IMR-90 (cell line): Measurements from ENCODE around the gene KCNIP3. TPM values are rescaled to one million over a fixed set of nuclear protein-coding genes. Genes with fewer than 3 reads are reported as not detected.

ENCODE experiments used
- ATAC-seq: fragments of 200-7000 bp; cut with Tn5 transposase; 2 replicates; pipeline ENCODE4 v1.9.1; 2020; ENCODE audit warnings: low read depth, mild to moderate bottlenecking, moderate library complexity
- Bru-seq: library from RNA; stranded (reverse); fragments of 400-500 nt; gene quantifications from one replicate; lab custom pipeline; 2021; lab: Mats Ljungman, UMichigan
- BruChase-seq, 2 experiments: library from RNA; stranded (reverse); fragments of 400-500 nt; gene quantifications; one replicate each; lab custom pipeline; 2021; lab: Mats Ljungman, UMichigan
- BruUV-seq: library from RNA; stranded (reverse); fragments of 400-500 nt; replicated peaks from 2 replicates; lab custom pipeline; 2021; lab: Mats Ljungman, UMichigan
- CTCF ChIA-PET: fragments of 300-600 bp; formaldehyde crosslinking; extraction: SDS; loops from one replicate; lab custom pipeline; 2021; ENCODE audit warnings: antibody characterized with exemption; lab: Yijun Ruan, JAX
- POLR2A ChIA-PET: fragments of 300-600 bp; sonication (Branson Sonifier 250); formaldehyde crosslinking; loops from one replicate; lab custom pipeline; 2022; ENCODE audit warnings: antibody characterized with exemption; ENCODE audit not compliant: unreplicated experiment; lab: Charles Lee
- DNase-seq: peaks from one replicate; pipeline ENCODE4 v3.0.0; 2013
- H2AFZ ChIP-seq: replicated peaks from 2 replicates; pipeline ENCODE3; 2013; ENCODE audit warnings: low read length, mild to moderate bottlenecking; ENCODE audit not compliant: poor library complexity
- H2AK5ac ChIP-seq: 2 replicates; pipeline ENCODE4 v1.6.1; 2013; ENCODE audit warnings: low read depth, low read length, inconsistent platforms
- H2AK9ac ChIP-seq: replicated peaks from 2 replicates; pipeline ENCODE3; 2013; ENCODE audit warnings: mild to moderate bottlenecking, low read depth, low read length, moderate library complexity; ENCODE audit not compliant: poor library complexity
- H2BK120ac ChIP-seq: 2 replicates; pipeline ENCODE4 v1.6.1; 2013; ENCODE audit warnings: low read depth, low read length, inconsistent platforms
- H2BK15ac ChIP-seq: 3 replicates; pipeline ENCODE4 v1.6.1; 2013; ENCODE audit warnings: low read depth, low read length, inconsistent platforms
- H2BK20ac ChIP-seq: 2 replicates; pipeline ENCODE4 v1.6.1; 2013; ENCODE audit warnings: low read depth, mild to moderate bottlenecking, inconsistent platforms, low read length, moderate library complexity
- H2BK5ac ChIP-seq: 2 replicates; pipeline ENCODE4 v1.6.1; 2013; ENCODE audit warnings: mild to moderate bottlenecking, low read depth, low read length, inconsistent platforms; ENCODE audit not compliant: poor library complexity, severe bottlenecking
- H3K14ac ChIP-seq: replicated peaks from 2 replicates; pipeline ENCODE4 v1.6.1; 2013; ENCODE audit warnings: low read depth, low read length, inconsistent platforms
- H3K18ac ChIP-seq: 2 replicates; pipeline ENCODE4 v1.6.1; 2013; ENCODE audit warnings: low read depth, low read length, control low read depth
- H3K23ac ChIP-seq: 2 replicates; pipeline ENCODE4 v1.6.1; 2013; ENCODE audit warnings: low read depth, low read length, inconsistent platforms
- H3K27ac ChIP-seq: 2 replicates; pipeline ENCODE4 v1.5.1; 2013; ENCODE audit warnings: mild to moderate bottlenecking, control low read depth, low read length; ENCODE audit not compliant: insufficient read depth
- H3K27me3 ChIP-seq: 2 replicates; pipeline ENCODE4 v1.6.1; 2013; ENCODE audit warnings: low read length; ENCODE audit not compliant: control insufficient read depth, insufficient read depth
- H3K36me3 ChIP-seq: 2 replicates; pipeline ENCODE4 v1.6.1; 2013; ENCODE audit warnings: low read length, mixed read lengths; ENCODE audit not compliant: control insufficient read depth, insufficient read depth
- H3K4ac ChIP-seq: 2 replicates; pipeline ENCODE4 v1.6.1; 2013; ENCODE audit warnings: low read depth, low read length, inconsistent platforms
- H3K4me1 ChIP-seq: 2 replicates; pipeline ENCODE4 v1.6.1; 2013; ENCODE audit warnings: low read length, mixed read lengths; ENCODE audit not compliant: control insufficient read depth, insufficient read depth
- H3K4me2 ChIP-seq: 2 replicates; pipeline ENCODE4 v1.6.1; 2013; ENCODE audit warnings: low read depth, mild to moderate bottlenecking, control low read depth, low read length, moderate library complexity
- H3K4me3 ChIP-seq: 2 replicates; pipeline ENCODE4 v1.5.1; 2013; ENCODE audit warnings: low read depth, mild to moderate bottlenecking, control low read depth, low read length, moderate library complexity; ENCODE audit not compliant: insufficient read depth
- H3K56ac ChIP-seq: 2 replicates; pipeline ENCODE4 v1.6.1; 2013; ENCODE audit warnings: low read length, inconsistent platforms; ENCODE audit not compliant: insufficient read depth; ENCODE audit errors: extremely low read depth
- H3K79me1 ChIP-seq, 2 experiments: 2 replicates each; pipeline ENCODE4 v1.6.1; 2013; ENCODE audit warnings: low read length in 2 of 2, inconsistent platforms in 1 of 2, low read depth in 1 of 2
- H3K9ac ChIP-seq: 2 replicates; pipeline ENCODE4 v1.6.1; 2013; ENCODE audit warnings: low read depth, low read length, control low read depth
- H3K9me1 ChIP-seq: 2 replicates; pipeline ENCODE4 v1.6.1; 2013; ENCODE audit warnings: low read length, inconsistent platforms; ENCODE audit not compliant: insufficient read depth
- H3K9me3 ChIP-seq: 2 replicates; pipeline ENCODE4 v1.6.1; 2013; ENCODE audit warnings: low read length; ENCODE audit not compliant: control insufficient read depth, insufficient read depth
- H4K20me1 ChIP-seq: 2 replicates; pipeline ENCODE4 v1.6.1; 2013; ENCODE audit warnings: low read length, inconsistent platforms; ENCODE audit not compliant: insufficient read depth
- H4K5ac ChIP-seq: 2 replicates; pipeline ENCODE4 v1.6.1; 2013; ENCODE audit warnings: mild to moderate bottlenecking, low read depth, low read length, control low read depth
- H4K8ac ChIP-seq, 2 experiments: 2 replicates each; pipeline ENCODE4 v1.6.1; 2013; ENCODE audit warnings: low read depth in 2 of 2, low read length in 2 of 2, control low read depth in 1 of 2, inconsistent platforms in 1 of 2
- H4K91ac ChIP-seq: 2 replicates; pipeline ENCODE4 v1.6.1; 2013; ENCODE audit warnings: low read depth, low read length, inconsistent platforms; ENCODE audit not compliant: insufficient read depth
- BHLHE40 ChIP-seq: fragments of 150-350 bp; IDR thresholded peaks from 2 replicates; pipeline ENCODE4 v1.6.1; 2016; ENCODE audit warnings: mild to moderate bottlenecking, low read depth, low read length
- CEBPB ChIP-seq: IDR thresholded peaks from 2 replicates; pipeline ENCODE4 v1.6.1; 2012; ENCODE audit warnings: low read depth, low read length, improper control_type of control experiment
- CHD1 ChIP-seq: IDR thresholded peaks from 2 replicates; pipeline ENCODE4 v1.6.1; 2012; ENCODE audit warnings: low read depth, low read length, improper control_type of control experiment
- CTCF ChIP-seq: conservative IDR thresholded peaks from 2 replicates; pipeline ENCODE4 v1.5.1; 2012; ENCODE audit warnings: mild to moderate bottlenecking, low read depth, low read length, improper control_type of control experiment
- ELK1 ChIP-seq: fragments of 150-350 bp; IDR thresholded peaks from 2 replicates; pipeline ENCODE4 v1.6.1; 2016; ENCODE audit warnings: low read depth, mild to moderate bottlenecking, low read length, moderate library complexity, borderline replicate concordance
- MAFK ChIP-seq: IDR thresholded peaks from 2 replicates; pipeline ENCODE4 v1.6.1; 2012; ENCODE audit warnings: low read depth, low read length, improper control_type of control experiment
- MXI1 ChIP-seq: IDR thresholded peaks from 2 replicates; pipeline ENCODE4 v1.6.1; 2012; ENCODE audit warnings: low read depth, mild to moderate bottlenecking, low read length, moderate library complexity, borderline replicate concordance
- NFE2L2 ChIP-seq: fragments of 150-350 bp; IDR thresholded peaks from 2 replicates; pipeline ENCODE4 v1.6.1; 2016; ENCODE audit warnings: low read depth, mild to moderate bottlenecking, low read length
- POLR2A ChIP-seq: IDR thresholded peaks from 2 replicates; pipeline ENCODE4 v1.6.1; 2012; ENCODE audit warnings: mild to moderate bottlenecking, low read depth, low read length
- RAD21 ChIP-seq: IDR thresholded peaks from 2 replicates; pipeline ENCODE4 v1.6.1; 2012; ENCODE audit warnings: low read length, improper control_type of control experiment
- RCOR1 ChIP-seq: IDR thresholded peaks from 2 replicates; pipeline ENCODE4 v1.6.1; 2012; ENCODE audit warnings: mild to moderate bottlenecking, low read length, improper control_type of control experiment; ENCODE audit not compliant: insufficient replicate concordance
- RFX5 ChIP-seq: IDR thresholded peaks from 2 replicates; pipeline ENCODE4 v1.8.0; 2012; ENCODE audit warnings: low read depth, mild to moderate bottlenecking, low read length, moderate library complexity
- SMC3 ChIP-seq: fragments of 150-350 bp; IDR thresholded peaks from 2 replicates; pipeline ENCODE4 v1.6.1; 2016; ENCODE audit warnings: low read depth, mild to moderate bottlenecking, antibody characterized with exemption, low read length, moderate library complexity
- USF2 ChIP-seq: fragments of 150-350 bp; IDR thresholded peaks from 2 replicates; pipeline ENCODE4 v1.6.1; 2017; ENCODE audit warnings: mild to moderate bottlenecking, antibody characterized with exemption, low read length, low read depth
- WGBS, 2 experiments: methylation state at CpG; one replicate each; pipeline versions ENCODE4 v1.1.5 to v1.1.7; 2013; ENCODE audit warnings: missing lambda C conversion rate in 2 of 2; ENCODE audit not compliant: insufficient read length in 1 of 2; ENCODE audit errors: extremely low coverage in 2 of 2; 5-methylcytosine and 5-hydroxymethylcytosine counted together
- dilution Hi-C: fragments of 300-500 bp; cut with HindIII; formaldehyde crosslinking; loops from one replicate; pipeline ENCODE4 v1.14.3; 2018; ENCODE audit warnings: low sequenced_read_pairs; ENCODE audit not compliant: unreplicated experiment
- in situ Hi-C: fragments of 300-500 bp; cut with MboI; formaldehyde crosslinking; loops from 3 replicates; pipeline ENCODE4 v1.14.3; 2019; ENCODE audit warnings: low sequenced_read_pairs, inconsistent platforms, mixed read lengths
- intact Hi-C: fragments of 100-400 bp; cut with micrococcal nuclease; formaldehyde crosslinking; loops from 2 replicates; pipeline ENCODE4 v1.10.0; 2022
- long read RNA-seq: library from polyadenylated mRNA; unstranded; transcript quantifications from one replicate; pipeline ENCODE4 v2.0.0, GENCODE V29; 2021; ENCODE audit not compliant: unreplicated experiment
- polyA plus RNA-seq, 3 experiments: library from polyadenylated mRNA; depleted of rRNA; stranded (reverse); fragments of >200 nt; gene quantifications; 2 replicates each; pipeline ENCODE4 v1.2.3, GENCODE V29; 2012; ENCODE audit warnings: low replicate concordance in 1 of 3
- total RNA-seq: library from RNA; depleted of rRNA; stranded (reverse); fragments of >200 nt; gene quantifications from 2 replicates; pipeline ENCODE4 v1.2.3, GENCODE V29; 2012; rRNA removed

The KCNIP3 gene
- 0.72 and 0.83 TPM in 2 replicates for total RNA-seq
- 1.4 TPM in 2 replicates for polyA plus RNA-seq (2012; rRNA removed)
- polyA plus RNA-seq (2012; cell fraction: cytosol; rRNA removed): 0.53 and 1.3 TPM in 2 replicates
- polyA plus RNA-seq (2012; cell fraction: nucleus; rRNA removed; ENCODE audit: low replicate concordance): 1.5 and 3.2 TPM in 2 replicates
- Bru-seq, nascent RNA: percentile 23 among the genes with signal in this experiment
- BruChase-seq, experiment 1, labeled RNA remaining after a 6-hour chase: percentile 24 among the genes with signal in this experiment
- percentile 34 among the genes with signal in this experiment for BruChase-seq, experiment 2, labeled RNA remaining after a 2-hour chase
- long read RNA-seq, partial matches to known transcripts: 0 of 1 reads
- long read RNA-seq, other reads (novel, unspliced or antisense): 0 of 1 reads

- POLR2A ChIA-PET: no interaction called here
- 6% methylated on average over 7 of the region's 13 CpGs; no CpG with 5 or more reads in 1 of the 2 experiments for WGBS, 2 experiments
- Histone ChIP-seq H3K9me1 (no peaks in the 10 kb centered on the region), H3K27ac (no peak within 1 kb of the TSS), H2AK9ac (no peak within 1 kb of the TSS), H2BK5ac (no peak within 1 kb of the TSS), H2BK20ac (no peak within 1 kb of the TSS), H3K23ac (no peak within 1 kb of the TSS), H4K5ac (no peak within 1 kb of the TSS), H4K91ac (no peak within 1 kb of the TSS), H2BK120ac (no peak within 1 kb of the TSS), H3K4me3 (no peak within 1 kb of the TSS), H3K9ac (no peak within 1 kb of the TSS), H3K4ac (no peak within 1 kb of the TSS), H3K9me3 (no peaks in the 10 kb centered on the region; the same call in 1 of the 2 replicates), H3K4me1 (no peaks in the 10 kb centered on the region; the same call in 1 of the 2 replicates), H4K8ac (no peak within 1 kb of the TSS), H3K27me3 (peaks cover 27% of the 10 kb centered on the region; the same call in 1 of the 2 replicates), H2BK15ac (no peak within 1 kb of the TSS), H3K36me3 (no peaks in the 10 kb centered on the region), H4K20me1 (no peaks in the 10 kb centered on the region), H3K18ac (no peak within 1 kb of the TSS), H3K14ac (no peak within 1 kb of the TSS), H2AFZ (no peak within 1 kb of the TSS), H2AK5ac (no peak within 1 kb of the TSS), H3K56ac (no peak within 1 kb of the TSS), H3K79me1 (no peaks in the 10 kb centered on the region), H3K4me2 (no peak within 1 kb of the TSS; the same call in 1 of the 2 replicates)
- no TSS peak for BruUV-seq
- in situ Hi-C loops (no loop called here), dilution Hi-C loops (no loop called here), intact Hi-C loops (no loop called here)
- ATAC-seq (peak; percentile 17; the same call in 1 of the 2 replicates), DNase-seq (no peak)
- CTCF ChIA-PET: no interaction called here
- TF ChIP-seq ELK1 (no peak), CTCF (no peak), USF2 (no peak), CHD1 (no peak), RCOR1 (no peak), RAD21 (no peak), CEBPB (no peak), POLR2A (no peak), SMC3 (no peak), MAFK (no peak), NFE2L2 (no peak), MXI1 (no peak), RFX5 (no peak), BHLHE40 (no peak)
These were observed at the start of gene KCNIP3 for GRCh38 chr2:95296880-95297487. Gene KCNIP3, plus strand, starts transcription at chr2:95297347. Its CDS starts 92 bp downstream, at chr2:95297439.
